IMR-90 (cell line): ENCODE data around the gene SPATS2L. TPM values are rescaled to one million over a fixed set of nuclear protein-coding genes. Genes with fewer than 3 reads are reported as not detected.

ENCODE experiments used
- ATAC-seq: fragments of 200-7000 bp; cut with Tn5 transposase; 2 replicates; pipeline ENCODE4 v1.9.1; 2020; ENCODE audit warnings: low read depth, mild to moderate bottlenecking, moderate library complexity
- BruUV-seq: library from RNA; stranded (reverse); fragments of 400-500 nt; replicated peaks from 2 replicates; lab custom pipeline; 2021; lab: Mats Ljungman, UMichigan
- CTCF ChIA-PET: fragments of 300-600 bp; formaldehyde crosslinking; extraction: SDS; loops from one replicate; lab custom pipeline; 2021; ENCODE audit warnings: antibody characterized with exemption; lab: Yijun Ruan, JAX
- POLR2A ChIA-PET: fragments of 300-600 bp; sonication (Branson Sonifier 250); formaldehyde crosslinking; loops from one replicate; lab custom pipeline; 2022; ENCODE audit warnings: antibody characterized with exemption; ENCODE audit not compliant: unreplicated experiment; lab: Charles Lee
- DNase-seq: peaks from one replicate; pipeline ENCODE4 v3.0.0; 2013
- H2AFZ ChIP-seq: replicated peaks from 2 replicates; pipeline ENCODE3; 2013; ENCODE audit warnings: low read length, mild to moderate bottlenecking; ENCODE audit not compliant: poor library complexity
- H2AK5ac ChIP-seq: 2 replicates; pipeline ENCODE4 v1.6.1; 2013; ENCODE audit warnings: low read depth, low read length, inconsistent platforms
- H2AK9ac ChIP-seq: replicated peaks from 2 replicates; pipeline ENCODE3; 2013; ENCODE audit warnings: mild to moderate bottlenecking, low read depth, low read length, moderate library complexity; ENCODE audit not compliant: poor library complexity
- H2BK120ac ChIP-seq: 2 replicates; pipeline ENCODE4 v1.6.1; 2013; ENCODE audit warnings: low read depth, low read length, inconsistent platforms
- H2BK15ac ChIP-seq: 3 replicates; pipeline ENCODE4 v1.6.1; 2013; ENCODE audit warnings: low read depth, low read length, inconsistent platforms
- H2BK20ac ChIP-seq: 2 replicates; pipeline ENCODE4 v1.6.1; 2013; ENCODE audit warnings: low read depth, mild to moderate bottlenecking, inconsistent platforms, low read length, moderate library complexity
- H2BK5ac ChIP-seq: 2 replicates; pipeline ENCODE4 v1.6.1; 2013; ENCODE audit warnings: mild to moderate bottlenecking, low read depth, low read length, inconsistent platforms; ENCODE audit not compliant: poor library complexity, severe bottlenecking
- H3K14ac ChIP-seq: replicated peaks from 2 replicates; pipeline ENCODE4 v1.6.1; 2013; ENCODE audit warnings: low read depth, low read length, inconsistent platforms
- H3K18ac ChIP-seq: 2 replicates; pipeline ENCODE4 v1.6.1; 2013; ENCODE audit warnings: low read depth, low read length, control low read depth
- H3K23ac ChIP-seq: 2 replicates; pipeline ENCODE4 v1.6.1; 2013; ENCODE audit warnings: low read depth, low read length, inconsistent platforms
- H3K27ac ChIP-seq: 2 replicates; pipeline ENCODE4 v1.5.1; 2013; ENCODE audit warnings: mild to moderate bottlenecking, control low read depth, low read length; ENCODE audit not compliant: insufficient read depth
- H3K27me3 ChIP-seq: 2 replicates; pipeline ENCODE4 v1.6.1; 2013; ENCODE audit warnings: low read length; ENCODE audit not compliant: control insufficient read depth, insufficient read depth
- H3K36me3 ChIP-seq: 2 replicates; pipeline ENCODE4 v1.6.1; 2013; ENCODE audit warnings: low read length, mixed read lengths; ENCODE audit not compliant: control insufficient read depth, insufficient read depth
- H3K4ac ChIP-seq: 2 replicates; pipeline ENCODE4 v1.6.1; 2013; ENCODE audit warnings: low read depth, low read length, inconsistent platforms
- H3K4me1 ChIP-seq: 2 replicates; pipeline ENCODE4 v1.6.1; 2013; ENCODE audit warnings: low read length, mixed read lengths; ENCODE audit not compliant: control insufficient read depth, insufficient read depth
- H3K4me2 ChIP-seq: 2 replicates; pipeline ENCODE4 v1.6.1; 2013; ENCODE audit warnings: low read depth, mild to moderate bottlenecking, control low read depth, low read length, moderate library complexity
- H3K4me3 ChIP-seq: 2 replicates; pipeline ENCODE4 v1.5.1; 2013; ENCODE audit warnings: low read depth, mild to moderate bottlenecking, control low read depth, low read length, moderate library complexity; ENCODE audit not compliant: insufficient read depth
- H3K56ac ChIP-seq: 2 replicates; pipeline ENCODE4 v1.6.1; 2013; ENCODE audit warnings: low read length, inconsistent platforms; ENCODE audit not compliant: insufficient read depth; ENCODE audit errors: extremely low read depth
- H3K79me1 ChIP-seq, 2 experiments: 2 replicates each; pipeline ENCODE4 v1.6.1; 2013; ENCODE audit warnings: low read length in 2 of 2, inconsistent platforms in 1 of 2, low read depth in 1 of 2
- H3K9ac ChIP-seq: 2 replicates; pipeline ENCODE4 v1.6.1; 2013; ENCODE audit warnings: low read depth, low read length, control low read depth
- H3K9me1 ChIP-seq: 2 replicates; pipeline ENCODE4 v1.6.1; 2013; ENCODE audit warnings: low read length, inconsistent platforms; ENCODE audit not compliant: insufficient read depth
- H3K9me3 ChIP-seq: 2 replicates; pipeline ENCODE4 v1.6.1; 2013; ENCODE audit warnings: low read length; ENCODE audit not compliant: control insufficient read depth, insufficient read depth
- H4K20me1 ChIP-seq: 2 replicates; pipeline ENCODE4 v1.6.1; 2013; ENCODE audit warnings: low read length, inconsistent platforms; ENCODE audit not compliant: insufficient read depth
- H4K5ac ChIP-seq: 2 replicates; pipeline ENCODE4 v1.6.1; 2013; ENCODE audit warnings: mild to moderate bottlenecking, low read depth, low read length, control low read depth
- H4K8ac ChIP-seq, 2 experiments: 2 replicates each; pipeline ENCODE4 v1.6.1; 2013; ENCODE audit warnings: low read depth in 2 of 2, low read length in 2 of 2, control low read depth in 1 of 2, inconsistent platforms in 1 of 2
- H4K91ac ChIP-seq: 2 replicates; pipeline ENCODE4 v1.6.1; 2013; ENCODE audit warnings: low read depth, low read length, inconsistent platforms; ENCODE audit not compliant: insufficient read depth
- CEBPB ChIP-seq: IDR thresholded peaks from 2 replicates; pipeline ENCODE4 v1.6.1; 2012; ENCODE audit warnings: low read depth, low read length, improper control_type of control experiment
- NFE2L2 ChIP-seq: fragments of 150-350 bp; IDR thresholded peaks from 2 replicates; pipeline ENCODE4 v1.6.1; 2016; ENCODE audit warnings: low read depth, mild to moderate bottlenecking, low read length
- RAD21 ChIP-seq: IDR thresholded peaks from 2 replicates; pipeline ENCODE4 v1.6.1; 2012; ENCODE audit warnings: low read length, improper control_type of control experiment
- RCOR1 ChIP-seq: IDR thresholded peaks from 2 replicates; pipeline ENCODE4 v1.6.1; 2012; ENCODE audit warnings: mild to moderate bottlenecking, low read length, improper control_type of control experiment; ENCODE audit not compliant: insufficient replicate concordance
- RFX5 ChIP-seq: IDR thresholded peaks from 2 replicates; pipeline ENCODE4 v1.8.0; 2012; ENCODE audit warnings: low read depth, mild to moderate bottlenecking, low read length, moderate library complexity
- WGBS, 2 experiments: methylation state at CpG; one replicate each; pipeline versions ENCODE4 v1.1.5 to v1.1.7; 2013; ENCODE audit warnings: missing lambda C conversion rate in 2 of 2; ENCODE audit not compliant: insufficient read length in 1 of 2; ENCODE audit errors: extremely low coverage in 2 of 2; 5-methylcytosine and 5-hydroxymethylcytosine counted together
- dilution Hi-C: fragments of 300-500 bp; cut with HindIII; formaldehyde crosslinking; loops from one replicate; pipeline ENCODE4 v1.14.3; 2018; ENCODE audit warnings: low sequenced_read_pairs; ENCODE audit not compliant: unreplicated experiment
- in situ Hi-C: fragments of 300-500 bp; cut with MboI; formaldehyde crosslinking; loops from 3 replicates; pipeline ENCODE4 v1.14.3; 2019; ENCODE audit warnings: low sequenced_read_pairs, inconsistent platforms, mixed read lengths
- intact Hi-C: fragments of 100-400 bp; cut with micrococcal nuclease; formaldehyde crosslinking; loops from 2 replicates; pipeline ENCODE4 v1.10.0; 2022
- polyA plus RNA-seq, 3 experiments: library from polyadenylated mRNA; depleted of rRNA; stranded (reverse); fragments of >200 nt; gene quantifications; 2 replicates each; pipeline ENCODE4 v1.2.3, GENCODE V29; 2012; ENCODE audit warnings: low replicate concordance in 1 of 3
- total RNA-seq: library from RNA; depleted of rRNA; stranded (reverse); fragments of >200 nt; gene quantifications from 2 replicates; pipeline ENCODE4 v1.2.3, GENCODE V29; 2012
- TF ChIP-seq, protein P1 (sequence below): fragments of 150-350 bp; IDR thresholded peaks from 2 replicates; pipeline ENCODE4 v1.6.1; 2016; ENCODE audit warnings: low read depth, mild to moderate bottlenecking, low read length, moderate library complexity, borderline replicate concordance
- TF ChIP-seq, protein P2 (sequence below): conservative IDR thresholded peaks from 2 replicates; pipeline ENCODE4 v1.5.1; 2012; ENCODE audit warnings: mild to moderate bottlenecking, low read depth, low read length, improper control_type of control experiment

Gene SPATS2L
- total and polyA plus RNA-seq, 2 of the 4 experiments (the other 2 are of a cell fraction), result 118 to 155 TPM

DNA sequence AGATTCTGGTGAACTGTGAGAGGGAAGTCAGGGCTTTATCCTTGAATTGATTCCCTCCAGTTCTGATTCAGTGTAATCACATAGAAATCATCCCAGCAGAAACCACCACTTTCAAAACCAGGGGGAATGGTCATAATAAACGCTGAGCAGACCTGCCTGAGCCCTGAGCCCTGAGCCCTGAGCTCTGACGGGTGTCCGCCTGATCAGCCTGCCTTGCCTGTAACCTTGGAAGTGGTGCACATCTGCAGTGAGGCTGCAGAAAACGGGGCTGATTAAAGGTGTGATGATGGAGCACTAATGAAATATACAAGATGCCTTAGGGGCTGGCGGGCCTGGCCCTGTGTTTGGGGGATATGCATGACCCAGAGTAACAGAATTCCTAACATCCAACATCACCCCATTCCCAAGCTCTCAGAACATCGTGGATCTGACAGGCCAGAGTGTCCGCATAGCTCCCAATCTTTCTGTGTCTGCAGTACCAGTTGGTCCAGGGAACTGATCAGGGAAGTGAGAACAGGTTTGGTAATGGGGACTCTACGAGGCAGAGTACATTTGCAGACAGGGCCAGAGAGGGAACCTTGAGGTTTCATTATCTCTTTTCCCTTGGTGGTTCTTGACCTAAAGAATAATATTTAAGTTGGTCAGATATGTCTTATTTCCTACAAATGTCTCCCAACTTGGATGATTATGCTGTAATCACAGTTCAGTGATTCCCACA is 165.6 kb downstream of the SPATS2L start:
- no peak overlapping the region for H2AK9ac ChIP-seq
- no peak overlapping the region for H3K4me3 ChIP-seq
- H3K27ac ChIP-seq, result no peak overlapping the region
- BruUV-seq, result no TSS peak
- no peak overlapping the region for H3K9ac ChIP-seq
- no peak overlapping the region for H2BK20ac ChIP-seq
- H4K20me1 ChIP-seq, result no peaks in the 10 kb centered on the region
- H2AFZ ChIP-seq, result no peak overlapping the region
- no peak overlapping the region for H3K23ac ChIP-seq
- CTCF ChIA-PET, result interaction anchor here (0.6 kb wide), 1 partner anchor 11 kb away, joined by 3 read pairs; no protein-coding TSS in a partner anchor
- no peak overlapping the region for H2BK5ac ChIP-seq
- 100% methylated on average over 1 of the region's 8 CpGs; no CpG with 5 or more reads in 1 of the 2 experiments for WGBS, 2 experiments
- no peak overlapping the region for H4K8ac ChIP-seq
- no peak overlapping the region for H3K4me2 ChIP-seq
- peaks cover 19 to 32% of the 10 kb centered on the region in 2 experiments for H3K79me1 ChIP-seq
- H4K5ac ChIP-seq, result no peak overlapping the region
- in situ Hi-C loops (no loop called here), intact Hi-C loops (no loop called here), dilution Hi-C loops (no loop called here)
- no peak overlapping the region for H2BK15ac ChIP-seq
- no peak overlapping the region for H3K14ac ChIP-seq
- peaks cover 5% of the 10 kb centered on the region; the same call in 1 of the 2 replicates for H3K9me1 ChIP-seq
- H4K91ac ChIP-seq, result no peak overlapping the region
- TF ChIP-seq, protein P1, sequence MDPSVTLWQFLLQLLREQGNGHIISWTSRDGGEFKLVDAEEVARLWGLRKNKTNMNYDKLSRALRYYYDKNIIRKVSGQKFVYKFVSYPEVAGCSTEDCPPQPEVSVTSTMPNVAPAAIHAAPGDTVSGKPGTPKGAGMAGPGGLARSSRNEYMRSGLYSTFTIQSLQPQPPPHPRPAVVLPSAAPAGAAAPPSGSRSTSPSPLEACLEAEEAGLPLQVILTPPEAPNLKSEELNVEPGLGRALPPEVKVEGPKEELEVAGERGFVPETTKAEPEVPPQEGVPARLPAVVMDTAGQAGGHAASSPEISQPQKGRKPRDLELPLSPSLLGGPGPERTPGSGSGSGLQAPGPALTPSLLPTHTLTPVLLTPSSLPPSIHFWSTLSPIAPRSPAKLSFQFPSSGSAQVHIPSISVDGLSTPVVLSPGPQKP, result no peak
- TF ChIP-seq RCOR1 (no peak), CEBPB (no peak), RFX5 (no peak), RAD21 (no peak), NFE2L2 (no peak)
- TF ChIP-seq, protein P2, sequence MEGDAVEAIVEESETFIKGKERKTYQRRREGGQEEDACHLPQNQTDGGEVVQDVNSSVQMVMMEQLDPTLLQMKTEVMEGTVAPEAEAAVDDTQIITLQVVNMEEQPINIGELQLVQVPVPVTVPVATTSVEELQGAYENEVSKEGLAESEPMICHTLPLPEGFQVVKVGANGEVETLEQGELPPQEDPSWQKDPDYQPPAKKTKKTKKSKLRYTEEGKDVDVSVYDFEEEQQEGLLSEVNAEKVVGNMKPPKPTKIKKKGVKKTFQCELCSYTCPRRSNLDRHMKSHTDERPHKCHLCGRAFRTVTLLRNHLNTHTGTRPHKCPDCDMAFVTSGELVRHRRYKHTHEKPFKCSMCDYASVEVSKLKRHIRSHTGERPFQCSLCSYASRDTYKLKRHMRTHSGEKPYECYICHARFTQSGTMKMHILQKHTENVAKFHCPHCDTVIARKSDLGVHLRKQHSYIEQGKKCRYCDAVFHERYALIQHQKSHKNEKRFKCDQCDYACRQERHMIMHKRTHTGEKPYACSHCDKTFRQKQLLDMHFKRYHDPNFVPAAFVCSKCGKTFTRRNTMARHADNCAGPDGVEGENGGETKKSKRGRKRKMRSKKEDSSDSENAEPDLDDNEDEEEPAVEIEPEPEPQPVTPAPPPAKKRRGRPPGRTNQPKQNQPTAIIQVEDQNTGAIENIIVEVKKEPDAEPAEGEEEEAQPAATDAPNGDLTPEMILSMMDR, result no peak
- H2AK5ac ChIP-seq, result no peak overlapping the region
- no peak overlapping the region for H3K4ac ChIP-seq
- peaks cover 64% of the 10 kb centered on the region for H3K36me3 ChIP-seq
- H3K18ac ChIP-seq, result no peak overlapping the region
- H3K27me3 ChIP-seq, result no peaks in the 10 kb centered on the region
- no peak overlapping the region for H2BK120ac ChIP-seq
- no peaks in the 10 kb centered on the region; the same call in 1 of the 2 replicates for H3K4me1 ChIP-seq
- POLR2A ChIA-PET, result no interaction called here
- H3K56ac ChIP-seq, result no peak overlapping the region
- H3K9me3 ChIP-seq, result no peaks in the 10 kb centered on the region
- DNase-seq (no peak), ATAC-seq (no peak)
